Measurements from ENCODE around the gene ENPP5. TPM values are rescaled to one million over a fixed set of nuclear protein-coding genes. Genes with fewer than 3 reads are reported as not detected.

The ENPP5 gene
- total and polyA plus RNA-seq, 2 of the 13 experiments (the other 11 are each of a cell fraction or from before 2014, with no cell fraction given) = not detected

DNA sequence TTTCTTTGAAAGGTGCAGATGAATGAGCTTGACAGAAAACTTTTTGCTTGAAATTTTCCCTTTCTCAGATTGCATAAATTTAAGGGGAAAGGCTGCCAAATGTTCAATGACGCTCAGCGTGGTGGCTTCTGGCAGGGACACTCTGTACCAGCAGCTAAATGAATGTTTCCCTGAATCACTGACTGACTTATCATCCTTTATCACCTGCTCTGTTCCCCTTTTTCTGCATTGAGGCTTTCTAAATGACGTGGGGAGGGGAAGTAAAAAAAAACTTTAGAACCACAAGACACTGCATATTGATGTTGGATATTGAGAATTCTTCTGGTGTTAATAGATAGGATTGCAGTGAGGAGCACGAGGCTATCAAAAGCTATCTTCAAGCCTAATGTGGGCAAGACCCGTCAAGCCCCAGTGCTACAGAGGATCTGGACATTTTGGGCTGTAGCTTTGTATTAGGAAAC, 46.9 kb upstream of the ENPP5 start:
- no peaks in the 10 kb centered on the region for H3K27me3 ChIP-seq (ENCODE audit: control insufficient read depth in 1 of 2, insufficient read depth in 2 of 2, low read length in 2 of 2)
- BruUV-seq (replicated peaks) = no TSS peak
- ChIA-PET POLR2A (no interaction called here), CTCF (ENCODE audit: low intra/inter-chr PET ratio, low total read pairs) (no interaction called here)
- H3K79me2 ChIP-seq (ENCODE audit: insufficient read depth, low read length) = no peaks in the 10 kb centered on the region
- WGBS (ENCODE audit: low lambda C conversion rate) = 1% methylated on average over 5 of the region's 5 CpGs
- FAIRE-seq (no peak), DNase-seq (ENCODE audit: low spot score) (no peak), ATAC-seq (no peak)
- intact Hi-C loops (cut with micrococcal nuclease; ENCODE audit: unreplicated experiment) (no loop called here), in situ Hi-C loops (cut with HindIII; ENCODE audit: extremely low pct_ligation_motif_present, low pct_unique_long_range_greater_than_20kb) (loop anchor here (10.0 to 25.0 kb wide), 2 partner anchors 417 to 770 kb away; no protein-coding TSS in a partner anchor)
- H3K9ac ChIP-seq (ENCODE audit: insufficient read depth, low read depth, low read length) = no peak overlapping the region
- TF ChIP-seq, protein P1, sequence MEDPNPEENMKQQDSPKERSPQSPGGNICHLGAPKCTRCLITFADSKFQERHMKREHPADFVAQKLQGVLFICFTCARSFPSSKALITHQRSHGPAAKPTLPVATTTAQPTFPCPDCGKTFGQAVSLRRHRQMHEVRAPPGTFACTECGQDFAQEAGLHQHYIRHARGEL (CRISPR knock-in tag; IDR thresholded peaks at IDR 0.05) = no peak
- TF ChIP-seq, protein P2, sequence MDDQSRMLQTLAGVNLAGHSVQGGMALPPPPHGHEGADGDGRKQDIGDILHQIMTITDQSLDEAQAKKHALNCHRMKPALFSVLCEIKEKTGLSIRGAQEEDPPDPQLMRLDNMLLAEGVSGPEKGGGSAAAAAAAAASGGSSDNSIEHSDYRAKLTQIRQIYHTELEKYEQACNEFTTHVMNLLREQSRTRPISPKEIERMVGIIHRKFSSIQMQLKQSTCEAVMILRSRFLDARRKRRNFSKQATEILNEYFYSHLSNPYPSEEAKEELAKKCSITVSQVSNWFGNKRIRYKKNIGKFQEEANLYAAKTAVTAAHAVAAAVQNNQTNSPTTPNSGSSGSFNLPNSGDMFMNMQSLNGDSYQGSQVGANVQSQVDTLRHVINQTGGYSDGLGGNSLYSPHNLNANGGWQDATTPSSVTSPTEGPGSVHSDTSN (CRISPR knock-in tag; IDR thresholded peaks at IDR 0.05; ENCODE audit: borderline replicate concordance) = no peak
- TF ChIP-seq GFI1 (CRISPR knock-in tag; IDR thresholded peaks at IDR 0.05; ENCODE audit: borderline replicate concordance) (no peak), NFYB (CRISPR knock-in tag; IDR thresholded peaks at IDR 0.05) (no peak)
- H3K4me2 ChIP-seq (ENCODE audit: low read depth, low read length) = no peak overlapping the region
- H3K36me3 ChIP-seq (replicated peaks in 1 of 2; ENCODE audit: control insufficient read depth in 1 of 2, insufficient read depth in 2 of 2, low read length in 2 of 2) = no peaks in the 10 kb centered on the region
- no peak overlapping the region for H2AFZ ChIP-seq (ENCODE audit: low read length)
- H4K20me1 ChIP-seq (ENCODE audit: insufficient read depth, low read length) = no peaks in the 10 kb centered on the region
- H3K9me3 ChIP-seq (ENCODE audit: low read length) = no peaks in the 10 kb centered on the region
- no peaks in the 10 kb centered on the region for H3K4me1 ChIP-seq (ENCODE audit: insufficient read depth, low read length)
- no peak overlapping the region for H3K4me3 ChIP-seq (replicated peaks in 1 of 3; ENCODE audit: insufficient read depth in 1 of 3, low read depth in 2 of 3, low read length in 3 of 3)
- H3K27ac ChIP-seq (ENCODE audit: extremely low read length, insufficient read depth, low read length) = no peak overlapping the region

DNA sequence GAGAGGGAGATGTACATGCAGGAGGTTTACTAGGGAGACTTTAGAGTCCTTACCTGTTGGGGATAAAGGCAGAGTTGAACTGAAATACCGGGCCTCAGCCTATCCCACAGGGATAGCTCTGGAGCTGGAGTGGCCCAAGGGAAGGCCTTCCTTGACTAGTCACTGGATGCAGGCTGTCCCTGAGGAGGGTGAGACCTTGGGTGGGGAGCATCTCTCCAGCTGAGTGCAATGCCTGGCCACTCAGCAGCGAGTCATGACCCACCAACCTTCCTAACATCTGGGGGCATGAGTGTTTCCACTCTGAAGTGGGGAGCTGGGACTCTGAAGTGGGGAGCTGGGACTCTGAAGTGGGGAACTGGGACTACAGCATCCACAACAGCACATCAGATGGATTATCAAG, 46.1 kb upstream of the ENPP5 start:
- 0% methylated on average over 1 of the region's 2 CpGs for WGBS (ENCODE audit: low lambda C conversion rate)
- no peak for FAIRE-seq
- ChIA-PET CTCF (ENCODE audit: low intra/inter-chr PET ratio, low total read pairs) (no interaction called here), POLR2A (no interaction called here)
- H3K4me1 ChIP-seq (ENCODE audit: insufficient read depth, low read length) = no peaks in the 10 kb centered on the region
- H4K20me1 ChIP-seq (ENCODE audit: insufficient read depth, low read length) = no peaks in the 10 kb centered on the region
- in situ Hi-C loops (cut with HindIII; ENCODE audit: extremely low pct_ligation_motif_present, low pct_unique_long_range_greater_than_20kb) (loop anchor here (10.0 to 25.0 kb wide), 2 partner anchors 418 to 770 kb away; no protein-coding TSS in a partner anchor), intact Hi-C loops (cut with micrococcal nuclease; ENCODE audit: unreplicated experiment) (no loop called here)
- ATAC-seq = no peak
- H2AFZ ChIP-seq (ENCODE audit: low read length) = no peak overlapping the region
- H3K4me3 ChIP-seq (replicated peaks in 1 of 3; ENCODE audit: insufficient read depth in 1 of 3, low read depth in 2 of 3, low read length in 3 of 3) = no peak overlapping the region
- no peak overlapping the region for H3K9ac ChIP-seq (ENCODE audit: insufficient read depth, low read depth, low read length)
- H3K79me2 ChIP-seq (ENCODE audit: insufficient read depth, low read length) = no peaks in the 10 kb centered on the region
- BruUV-seq (replicated peaks) = no TSS peak
- H3K4me2 ChIP-seq (ENCODE audit: low read depth, low read length) = no peak overlapping the region
- no peaks in the 10 kb centered on the region for H3K27me3 ChIP-seq (ENCODE audit: control insufficient read depth in 1 of 2, insufficient read depth in 2 of 2, low read length in 2 of 2)
- no peak for DNase-seq (ENCODE audit: low spot score)
- H3K36me3 ChIP-seq (replicated peaks in 1 of 2; ENCODE audit: control insufficient read depth in 1 of 2, insufficient read depth in 2 of 2, low read length in 2 of 2) = no peaks in the 10 kb centered on the region
- no peaks in the 10 kb centered on the region for H3K9me3 ChIP-seq (ENCODE audit: low read length)
- H3K27ac ChIP-seq (ENCODE audit: extremely low read length, insufficient read depth, low read length) = no peak overlapping the region
- TF ChIP-seq BRCA1 (CRISPR knock-in tag; IDR thresholded peaks at IDR 0.05) (no peak), ZNF556 (CRISPR knock-in tag; IDR thresholded peaks at IDR 0.05; ENCODE audit: borderline replicate concordance) (no peak), SKI (IDR thresholded peaks at IDR 0.05; ENCODE audit: partially characterized antibody) (no peak), IRF2 (CRISPR knock-in tag; IDR thresholded peaks at IDR 0.05) (no peak), MED8 (CRISPR knock-in tag; IDR thresholded peaks at IDR 0.05; ENCODE audit: insufficient replicate concordance) (no peak), SYNCRIP (IDR thresholded peaks at IDR 0.05; ENCODE audit: insufficient read depth, low read depth, low read length) (no peak), TMF1 (CRISPR knock-in tag; IDR thresholded peaks at IDR 0.05; ENCODE audit: low read depth) (no peak)
- TF ChIP-seq, protein P3, sequence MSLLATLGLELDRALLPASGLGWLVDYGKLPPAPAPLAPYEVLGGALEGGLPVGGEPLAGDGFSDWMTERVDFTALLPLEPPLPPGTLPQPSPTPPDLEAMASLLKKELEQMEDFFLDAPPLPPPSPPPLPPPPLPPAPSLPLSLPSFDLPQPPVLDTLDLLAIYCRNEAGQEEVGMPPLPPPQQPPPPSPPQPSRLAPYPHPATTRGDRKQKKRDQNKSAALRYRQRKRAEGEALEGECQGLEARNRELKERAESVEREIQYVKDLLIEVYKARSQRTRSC (CRISPR knock-in tag; IDR thresholded peaks at IDR 0.05; ENCODE audit: low read depth) = no peak
